Activated CD4-positive, alpha-beta T cell treated with anti-CD3 and anti-CD28 coated beads, Interleukin-2, amount 50 U/mL, for 4 hours (primary cell): ENCODE results near the gene TSC2.
"Not testable (repeated sequence)": the region's sequence is repeated elsewhere in the genome, so short reads cannot be mapped to it uniquely, and the experiment has no call there.

ENCODE experiments used
- DNase-seq, 2 experiments: peaks; one replicate each; pipeline ENCODE4 v3.0.0-alpha.2; 2020

Gene TSC2

DNA sequence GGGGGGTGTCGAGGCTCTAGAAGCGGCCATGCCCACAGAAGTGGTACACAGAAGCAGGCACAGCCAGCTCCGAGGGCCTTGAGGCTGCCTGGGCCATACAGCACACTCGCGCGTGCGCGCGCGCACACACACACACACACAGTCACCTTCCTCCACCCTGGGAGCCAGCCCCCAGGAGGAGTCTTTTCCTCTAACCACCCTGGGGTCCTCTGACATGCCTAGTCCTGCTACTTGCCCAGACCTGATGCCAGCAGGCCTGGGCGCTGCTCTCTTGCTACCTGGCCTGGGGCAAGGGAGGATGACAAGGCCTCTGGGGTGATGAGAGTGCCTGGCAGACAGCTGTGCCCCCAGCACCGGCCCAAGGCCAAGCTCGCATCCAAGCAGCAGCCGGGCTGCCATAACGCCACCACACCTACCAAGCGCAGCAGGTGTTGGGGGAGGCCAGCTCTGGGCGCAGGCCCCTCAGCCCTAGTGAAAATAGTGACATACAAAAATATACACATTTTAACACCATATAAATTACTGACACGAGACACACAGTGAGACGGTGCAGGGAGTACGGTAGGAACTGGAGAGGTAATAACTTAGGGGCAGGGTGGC lies 41.1 kb downstream of the TSC2 start:
- no peak for DNase-seq

DNA sequence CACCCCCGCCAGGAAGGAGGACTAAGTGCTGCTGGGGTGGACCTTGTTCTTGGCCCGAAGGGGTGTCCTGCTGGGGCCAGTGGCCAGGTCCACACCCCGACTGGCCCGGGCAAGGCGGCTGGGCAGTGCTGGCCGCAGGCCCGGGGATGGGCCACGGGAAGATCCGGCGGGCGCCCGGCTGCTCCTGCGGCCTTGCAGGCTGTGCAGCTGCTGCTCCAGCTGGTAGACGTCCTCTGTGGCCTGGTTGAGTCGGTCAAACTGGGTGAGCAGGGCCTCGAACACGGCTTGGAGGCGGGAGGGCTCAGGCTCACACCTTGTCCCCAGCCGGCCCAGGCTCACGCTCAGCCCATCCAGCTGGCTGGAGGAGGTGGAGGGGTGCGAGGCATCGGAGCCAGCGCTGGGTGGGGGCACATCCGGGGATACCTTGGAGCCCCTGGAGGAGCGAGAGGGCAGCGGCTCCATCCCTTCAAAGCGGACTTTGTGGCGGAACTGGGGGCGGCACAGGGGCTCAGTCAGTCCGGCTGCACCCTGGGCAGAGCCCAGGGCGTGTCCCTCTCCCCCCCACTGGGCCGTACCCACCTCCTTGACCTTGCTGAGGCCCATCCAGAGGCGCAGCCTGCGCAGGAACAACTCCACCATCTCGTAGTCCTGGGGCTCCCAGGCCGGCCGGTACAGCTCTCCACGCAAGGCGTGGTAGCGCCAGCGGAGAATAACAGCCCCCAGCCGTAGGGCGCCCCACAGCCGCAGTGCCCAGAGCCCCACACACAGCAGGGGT lies 42.1 kb downstream of the TSC2 start:
- no peak for DNase-seq

DNA sequence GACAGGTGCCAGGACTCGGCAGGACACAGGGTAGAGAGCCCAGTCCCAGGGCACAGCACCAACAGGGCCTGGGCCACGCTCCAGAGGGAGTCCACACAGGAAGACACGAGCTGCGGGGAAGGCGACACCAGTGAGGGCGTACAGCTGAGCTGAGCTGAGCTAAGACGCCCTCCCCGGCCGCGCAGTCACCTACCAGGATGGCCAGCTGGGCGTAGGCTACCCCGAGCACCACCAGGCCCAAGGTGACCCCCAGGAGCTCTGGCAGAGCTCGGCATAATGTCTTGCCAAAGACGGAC lies 42.6 kb downstream of the TSC2 start:
- DNase-seq, result no peak

DNA sequence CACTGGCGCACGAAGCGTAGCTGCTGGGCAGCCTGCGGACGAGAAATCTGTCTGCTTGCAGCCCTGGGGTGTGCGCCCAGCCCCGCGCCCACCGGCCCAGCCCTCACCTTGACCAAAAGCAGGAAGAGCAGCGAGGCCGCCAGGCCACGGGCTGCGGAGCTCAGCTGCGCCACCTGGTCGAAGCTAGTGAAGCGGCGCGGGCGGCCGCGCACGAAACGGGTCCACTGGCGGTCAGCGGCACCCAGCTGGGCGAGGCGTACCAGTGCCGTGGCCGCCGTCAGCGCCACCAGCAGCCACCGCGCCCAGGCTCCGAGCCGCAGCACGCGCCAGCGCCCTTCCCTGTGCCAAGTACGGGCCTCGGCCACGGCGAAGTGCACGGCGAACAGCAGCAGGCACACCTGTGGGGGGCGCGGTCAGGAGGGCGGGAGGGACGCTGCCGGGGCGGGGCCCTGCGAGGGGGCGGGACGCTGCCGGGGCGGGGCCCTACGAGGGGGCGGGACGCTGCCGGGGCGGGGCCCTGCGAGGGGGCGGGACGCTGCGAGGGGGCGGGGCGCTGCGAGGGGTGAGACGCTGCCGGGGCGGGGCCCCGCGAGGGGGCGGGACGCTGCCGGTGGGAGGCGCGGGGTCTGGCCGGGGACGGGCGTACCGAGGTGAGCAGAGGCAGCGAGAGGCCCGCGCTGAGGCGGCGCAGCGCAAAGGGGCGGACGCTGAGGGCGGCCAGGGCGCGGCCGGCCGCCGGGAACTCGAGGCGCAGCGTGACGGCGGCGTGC lies 43.2 kb downstream of the TSC2 start:
- no peak for DNase-seq

DNA sequence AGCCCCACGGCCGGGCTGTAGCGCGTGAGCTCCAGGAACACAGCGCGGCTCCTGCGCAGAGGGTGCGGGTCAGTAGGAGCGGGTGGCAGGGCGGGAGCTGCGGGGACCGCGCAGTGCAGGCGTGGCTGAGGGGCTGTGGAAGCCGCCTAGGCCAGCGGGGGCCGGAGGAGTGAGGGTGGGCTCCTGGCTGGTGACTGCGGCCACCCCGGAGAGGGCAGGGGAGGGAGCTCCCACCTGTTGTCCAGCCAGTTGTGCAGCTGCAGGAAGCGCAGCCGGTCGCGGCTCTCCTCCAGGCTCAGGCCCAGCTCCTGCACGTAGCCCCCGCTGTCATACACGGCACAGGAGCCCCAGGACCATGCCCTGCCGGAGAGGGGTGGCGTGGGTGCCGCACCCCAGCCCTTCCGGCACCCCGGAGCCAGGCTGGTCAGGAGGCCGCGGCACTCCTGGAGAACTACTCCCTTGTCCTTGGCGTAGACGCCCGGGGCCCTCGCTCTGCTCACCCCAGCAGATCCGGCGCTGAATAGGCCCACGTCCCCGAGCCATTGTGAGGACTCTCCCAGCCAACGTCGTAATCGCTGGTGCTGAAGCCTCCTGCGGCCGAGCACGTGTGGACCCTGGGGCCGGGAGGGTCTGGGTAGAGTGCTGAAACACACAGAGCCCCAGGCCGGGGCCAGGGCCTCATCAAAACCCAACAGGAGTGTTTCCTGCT lies 43.9 kb downstream of the TSC2 start:
- no peak for DNase-seq

DNA sequence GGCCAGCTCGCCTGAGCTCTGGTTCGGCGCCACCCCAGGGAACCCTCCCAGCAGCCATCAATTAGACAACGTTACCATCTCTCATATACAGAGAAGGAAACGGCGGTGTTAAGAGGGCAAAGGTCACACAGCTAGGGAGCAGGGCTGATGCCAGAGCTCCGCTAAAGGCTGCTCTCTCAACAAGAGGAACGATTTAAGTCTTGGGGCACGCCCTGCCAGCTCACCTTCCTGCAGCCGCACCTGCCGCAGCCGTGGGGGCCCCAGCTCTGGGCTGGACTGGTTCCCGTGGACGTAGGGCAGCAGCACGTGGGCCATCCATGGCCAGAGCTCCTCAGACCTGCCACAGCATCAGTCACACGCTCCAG lies 44.5 kb downstream of the TSC2 start:
- DNase-seq, result no peak

DNA sequence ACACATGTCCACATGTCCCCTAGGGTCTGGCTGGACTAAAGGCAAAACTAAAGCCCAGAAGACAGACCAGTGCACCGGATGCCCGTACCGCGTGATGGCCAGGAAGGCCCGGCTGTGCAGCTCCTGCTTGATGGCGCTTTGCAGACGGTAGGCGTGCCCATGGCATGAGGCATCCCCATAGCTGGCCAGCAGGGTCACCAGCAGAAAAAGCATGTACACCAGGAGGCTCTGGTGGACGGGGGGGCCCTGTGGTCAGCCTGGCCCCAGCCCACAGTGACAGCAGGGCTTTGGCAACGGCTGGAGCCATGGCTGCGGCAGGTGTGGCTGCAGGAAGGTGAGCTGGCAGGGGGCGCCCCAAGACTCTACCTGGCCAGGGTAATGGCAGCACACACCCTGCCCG lies 45.1 kb downstream of the TSC2 start:
- no peak for DNase-seq

DNA sequence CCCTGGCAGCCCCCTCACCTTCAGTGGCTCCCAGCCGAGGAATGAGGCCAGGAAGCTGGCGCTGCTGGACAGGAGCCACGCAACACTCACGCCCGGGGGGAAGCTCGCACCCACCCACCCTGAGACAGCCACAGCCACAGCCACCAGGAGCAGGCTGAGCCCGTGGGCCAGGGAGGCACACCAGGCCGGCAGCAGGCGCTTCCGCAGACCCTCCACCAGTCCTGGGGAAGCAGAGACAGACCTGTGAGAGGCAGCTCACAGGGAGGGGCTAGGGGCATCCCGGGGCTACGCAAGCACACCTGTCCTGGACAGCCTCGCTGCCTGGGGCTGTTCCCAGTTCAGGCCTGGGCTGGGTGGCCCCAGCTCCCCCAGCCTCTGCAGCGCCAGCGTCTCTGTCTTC lies 46.0 kb downstream of the TSC2 start:
- no peak for DNase-seq

DNA sequence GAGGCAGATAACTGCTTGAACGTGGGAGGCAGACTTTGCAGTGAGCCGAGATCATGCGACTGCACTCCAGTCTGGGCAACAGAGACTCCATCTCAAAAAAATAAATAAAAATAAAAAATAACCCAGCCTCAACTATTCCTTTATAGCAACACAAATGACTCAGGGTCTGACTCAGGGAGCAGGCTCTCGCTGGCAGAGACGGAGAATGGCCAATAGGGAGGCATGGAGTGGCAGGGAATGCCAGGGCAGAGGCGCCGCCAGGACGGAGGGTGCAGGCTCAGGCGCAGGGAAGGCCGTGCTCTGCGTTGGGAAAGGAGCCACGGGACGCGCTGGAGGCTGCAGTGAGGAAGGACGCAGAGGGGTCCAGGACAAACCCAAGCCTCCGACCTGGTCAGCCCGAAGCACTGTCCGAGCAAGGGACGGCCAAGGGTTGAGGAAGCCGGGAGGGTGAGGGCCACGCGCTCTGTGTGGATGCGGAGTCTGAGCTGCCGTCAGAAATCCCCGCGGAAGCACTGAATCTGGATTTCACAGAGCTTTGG lies 47.6 kb downstream of the TSC2 start:
- no peak for DNase-seq

DNA sequence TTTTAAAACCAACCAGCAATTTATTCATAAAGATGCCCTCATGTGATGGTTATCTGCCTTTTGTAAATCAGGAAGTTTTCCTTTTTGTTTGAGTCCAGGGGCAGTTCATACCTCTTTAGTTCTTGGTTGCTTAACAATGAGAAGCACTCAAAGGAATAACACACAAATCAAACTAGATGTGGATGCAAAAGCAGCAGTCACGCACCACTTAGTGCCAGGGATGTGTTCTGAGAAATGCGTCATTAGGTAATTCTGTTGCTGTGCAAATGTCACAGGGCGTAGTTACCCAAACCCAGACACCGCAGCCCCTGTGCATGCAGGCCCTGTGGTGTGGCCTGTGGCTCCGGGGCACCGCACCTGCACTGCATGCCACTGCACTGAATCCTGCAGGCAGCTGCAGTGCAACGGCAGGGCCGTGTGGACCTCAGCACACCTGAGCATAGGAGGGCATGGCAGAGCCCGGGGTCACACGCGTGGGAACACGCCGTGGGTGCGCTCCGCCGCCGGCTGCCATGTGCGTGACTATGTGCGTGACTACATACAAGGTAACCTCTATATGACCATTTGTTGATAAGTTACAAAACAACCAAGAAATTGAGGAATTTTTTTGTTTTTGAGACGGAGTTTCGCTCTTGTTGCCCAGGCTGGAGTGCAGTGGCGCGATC lies 48.3 kb downstream of the TSC2 start:
- DNase-seq, result no peak

DNA sequence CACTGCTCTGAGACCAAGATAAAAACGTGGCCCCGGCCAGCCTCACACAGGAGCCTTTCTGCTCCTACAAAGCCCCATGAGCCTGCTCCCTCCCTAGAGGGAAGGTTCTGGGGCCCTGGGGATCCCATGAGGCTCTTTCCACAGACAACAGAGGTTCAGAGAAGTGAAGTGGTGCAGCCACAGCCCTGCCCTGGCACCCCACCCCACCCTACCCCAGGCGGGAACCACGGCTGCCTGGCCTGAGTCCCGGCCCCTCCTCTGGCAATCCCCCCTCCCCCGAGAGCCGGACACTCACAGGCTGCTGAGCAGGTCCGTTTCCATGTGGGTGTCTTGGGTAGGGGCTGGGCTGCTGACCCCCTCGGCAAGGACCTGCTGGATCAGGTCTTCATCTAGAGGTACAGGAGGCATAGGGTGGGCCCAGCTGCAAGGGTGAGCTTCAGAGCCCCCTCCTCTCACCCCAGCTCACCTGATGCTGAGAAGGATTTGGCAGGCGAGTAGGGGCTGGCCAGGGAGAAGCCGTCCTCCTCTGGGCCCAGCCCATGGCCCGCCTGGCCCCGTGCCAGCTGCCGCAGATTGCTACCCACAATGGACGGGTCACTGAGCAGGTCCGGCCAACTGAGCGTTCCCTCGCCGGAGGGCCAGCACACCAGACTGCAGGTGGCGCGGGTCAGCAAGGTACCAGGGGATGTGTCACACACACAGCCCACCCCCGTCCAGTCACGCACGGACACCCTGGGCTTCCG lies 49.2 kb downstream of the TSC2 start:
- no peak for DNase-seq

DNA sequence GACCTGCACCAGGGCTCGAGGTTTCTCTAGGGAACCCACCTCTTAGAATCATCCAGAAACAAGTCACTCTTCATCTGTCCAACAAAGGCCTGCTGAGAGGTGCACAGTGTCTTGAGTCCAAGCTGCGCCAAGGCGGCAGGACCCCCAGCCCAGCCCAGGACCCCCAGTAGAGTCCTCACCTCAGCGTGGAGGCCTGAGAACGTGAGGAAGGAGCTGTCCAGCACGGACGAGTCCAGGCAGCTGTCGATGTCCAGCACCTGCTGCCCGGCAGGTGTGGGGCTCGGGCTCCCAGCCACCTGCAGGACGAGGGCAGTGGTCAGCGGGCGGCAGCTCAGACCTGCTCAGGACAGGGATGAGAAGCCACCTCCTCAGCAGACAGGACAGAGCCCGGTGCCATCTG lies 49.9 kb downstream of the TSC2 start:
- DNase-seq, result not testable (repeated sequence)

DNA sequence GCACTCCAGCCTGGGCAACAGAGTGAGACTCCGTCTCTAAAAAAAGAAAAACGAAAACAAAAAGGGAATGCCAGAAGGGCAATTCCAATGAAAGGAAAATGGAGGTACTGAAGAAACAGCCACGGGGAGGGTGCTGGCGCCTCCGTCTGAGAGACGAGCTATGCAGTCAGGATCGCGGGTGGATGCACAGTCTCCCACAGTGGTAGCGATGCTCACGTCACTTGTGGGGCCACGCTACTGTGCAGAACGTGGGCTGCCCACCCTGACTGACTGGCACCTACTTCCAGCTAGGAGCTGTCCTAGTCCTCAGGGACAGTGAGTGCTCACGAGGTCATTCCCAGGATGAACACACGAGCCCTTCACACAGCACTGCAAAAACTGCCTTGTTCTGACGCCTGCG lies 53.8 kb downstream of the TSC2 start:
- not testable (repeated sequence) for DNase-seq

DNA sequence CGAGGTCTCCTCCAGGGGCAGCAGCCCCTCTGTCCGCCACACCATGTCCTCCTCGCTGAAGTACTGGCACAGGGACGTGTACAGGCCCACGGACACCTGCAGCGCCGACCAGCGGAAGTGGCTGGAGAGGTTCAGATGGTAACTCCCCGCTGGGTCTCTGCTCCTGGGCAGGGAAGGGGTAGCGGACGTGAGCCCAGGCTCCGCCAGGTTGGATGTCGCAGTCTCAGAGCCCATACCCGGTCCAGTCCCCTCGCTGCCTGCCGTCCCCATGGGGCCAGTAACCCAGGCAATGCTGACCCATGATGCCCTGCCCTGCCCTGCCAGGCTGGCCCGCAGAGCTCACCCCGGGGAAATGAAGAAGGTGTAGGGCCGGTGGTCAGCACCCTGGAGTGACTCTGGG lies 54.7 kb downstream of the TSC2 start:
- DNase-seq, result no peak

DNA sequence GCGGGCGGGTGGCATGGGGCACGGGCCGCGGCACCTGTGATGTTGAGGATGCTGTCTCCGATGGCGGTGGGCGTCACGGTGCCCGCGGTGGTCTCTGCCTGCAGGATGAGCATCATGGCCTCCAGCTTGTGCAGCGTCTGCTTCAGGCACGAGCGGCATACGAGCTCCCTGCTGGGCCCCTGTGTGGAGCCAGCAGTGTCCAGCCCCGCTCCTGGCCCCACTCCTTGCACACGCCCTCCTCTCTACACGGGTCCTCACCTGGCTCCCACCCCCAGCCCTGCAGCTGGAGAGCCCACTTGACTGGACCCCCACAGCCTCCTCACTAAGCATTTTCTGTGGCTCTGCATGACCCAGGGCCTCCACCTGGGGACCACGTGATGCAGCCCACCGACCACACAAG lies 56.7 kb downstream of the TSC2 start:
- DNase-seq, result not testable (repeated sequence)

DNA sequence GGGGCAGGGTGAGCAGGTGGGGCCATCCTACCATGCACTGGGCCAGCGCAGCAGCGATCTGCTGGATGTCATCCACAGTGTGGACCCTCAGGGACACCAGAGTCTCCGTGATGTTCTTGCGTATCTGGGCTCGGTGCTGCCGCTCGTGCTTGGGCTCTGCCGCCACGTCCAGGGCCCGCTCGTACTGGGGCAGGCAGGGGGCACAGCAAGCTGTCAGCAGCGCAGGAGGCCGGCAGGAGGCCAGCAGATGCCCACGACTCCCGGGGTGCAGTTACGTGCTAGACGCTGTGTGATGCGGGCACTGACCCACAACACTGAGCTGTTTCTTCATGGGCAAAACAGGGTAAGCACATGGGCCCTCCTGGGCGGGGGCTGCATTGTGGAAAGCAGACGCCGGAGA lies 57.5 kb downstream of the TSC2 start:
- DNase-seq, result not testable (repeated sequence)

DNA sequence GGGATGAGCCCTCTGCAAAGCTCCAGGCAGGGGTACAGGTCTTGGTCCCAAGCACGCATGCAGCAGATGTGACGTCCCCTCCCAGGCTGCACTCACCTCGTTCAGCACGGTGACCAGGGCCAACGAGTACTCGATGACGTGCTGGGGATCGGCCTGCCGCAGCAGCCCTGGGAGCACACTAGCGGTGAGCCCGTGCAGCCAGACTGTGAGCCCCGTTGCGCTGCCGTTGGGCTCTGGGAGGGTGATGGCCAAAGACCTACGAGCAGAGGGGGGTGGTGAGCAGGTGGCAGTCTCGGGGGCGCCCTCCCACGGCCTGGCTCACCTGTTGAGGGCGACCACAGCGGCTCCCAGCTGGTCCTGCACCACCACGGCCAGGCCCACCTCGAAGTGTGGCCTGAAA lies 58.0 kb downstream of the TSC2 start:
- not testable (repeated sequence) for DNase-seq

DNA sequence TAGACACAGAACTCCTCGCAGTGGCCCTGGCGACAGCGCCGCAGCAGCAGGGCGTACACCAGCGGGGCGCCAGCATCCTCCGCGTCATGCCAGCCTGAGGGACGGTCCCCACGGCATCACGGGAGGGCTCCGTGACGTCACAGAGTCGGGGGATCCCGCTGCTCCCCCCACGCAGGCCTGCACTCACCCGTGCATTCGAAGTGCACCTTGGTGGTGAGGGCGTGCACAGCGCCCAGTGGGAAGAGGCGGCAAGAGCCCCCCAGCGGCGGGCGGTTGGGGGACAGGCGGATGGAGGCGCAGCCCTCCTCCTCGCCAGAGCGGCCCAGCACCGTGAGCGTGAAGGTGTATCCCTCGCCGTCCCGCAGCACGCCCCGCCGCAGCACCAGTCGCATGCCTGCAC lies 58.4 kb downstream of the TSC2 start:
- not testable (repeated sequence) for DNase-seq

DNA sequence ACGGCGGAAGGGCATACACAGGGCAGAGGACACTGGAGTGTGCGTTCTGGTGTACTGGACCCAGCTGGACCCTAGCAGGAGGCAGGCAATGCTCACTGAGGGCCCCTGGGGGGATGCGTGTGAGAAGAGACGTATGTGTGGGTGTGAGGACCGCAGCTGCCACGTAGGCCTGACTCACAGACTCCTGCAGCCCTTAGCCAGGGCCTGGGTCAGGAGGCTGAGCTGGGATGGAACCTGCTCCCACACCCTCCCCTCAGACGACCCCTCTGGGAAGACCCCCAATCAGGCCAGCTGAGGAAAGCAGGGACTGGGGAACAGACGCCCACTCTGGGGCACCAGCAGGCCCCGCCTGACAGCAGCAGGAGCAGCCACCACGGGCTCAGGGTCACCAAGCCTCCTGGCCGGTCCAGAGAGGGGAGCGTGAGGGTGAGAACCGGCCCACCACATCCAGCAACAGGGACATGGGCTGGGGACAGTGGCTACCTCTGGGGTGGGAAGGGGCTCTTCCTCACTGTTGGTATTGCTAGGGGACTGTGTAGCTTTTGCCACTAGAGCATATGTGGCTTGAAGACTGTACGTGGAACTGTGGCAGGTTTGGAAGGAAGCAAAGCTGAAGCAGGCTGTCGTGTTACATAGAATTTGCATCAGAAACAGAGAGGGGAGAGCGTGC lies 59.5 kb downstream of the TSC2 start:
- not testable (repeated sequence) for DNase-seq

DNA sequence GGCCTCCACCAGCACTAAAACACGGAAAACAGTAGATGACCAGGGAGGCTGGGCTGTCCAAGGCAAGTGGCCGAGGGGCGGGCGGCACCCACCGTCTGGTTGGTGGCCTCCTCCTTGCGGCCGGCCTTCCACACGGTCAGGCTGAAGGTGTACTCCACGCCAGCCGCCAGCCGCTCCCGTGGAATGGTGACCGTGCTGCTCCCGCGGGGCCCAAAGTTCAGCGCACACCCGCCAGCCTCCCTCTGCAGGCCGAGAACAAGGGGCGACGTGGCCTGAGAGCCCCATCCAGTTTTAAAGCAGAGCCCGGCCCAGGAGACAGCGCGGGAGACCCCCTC lies 60.0 kb downstream of the TSC2 start:
- not testable (repeated sequence) for DNase-seq

DNA sequence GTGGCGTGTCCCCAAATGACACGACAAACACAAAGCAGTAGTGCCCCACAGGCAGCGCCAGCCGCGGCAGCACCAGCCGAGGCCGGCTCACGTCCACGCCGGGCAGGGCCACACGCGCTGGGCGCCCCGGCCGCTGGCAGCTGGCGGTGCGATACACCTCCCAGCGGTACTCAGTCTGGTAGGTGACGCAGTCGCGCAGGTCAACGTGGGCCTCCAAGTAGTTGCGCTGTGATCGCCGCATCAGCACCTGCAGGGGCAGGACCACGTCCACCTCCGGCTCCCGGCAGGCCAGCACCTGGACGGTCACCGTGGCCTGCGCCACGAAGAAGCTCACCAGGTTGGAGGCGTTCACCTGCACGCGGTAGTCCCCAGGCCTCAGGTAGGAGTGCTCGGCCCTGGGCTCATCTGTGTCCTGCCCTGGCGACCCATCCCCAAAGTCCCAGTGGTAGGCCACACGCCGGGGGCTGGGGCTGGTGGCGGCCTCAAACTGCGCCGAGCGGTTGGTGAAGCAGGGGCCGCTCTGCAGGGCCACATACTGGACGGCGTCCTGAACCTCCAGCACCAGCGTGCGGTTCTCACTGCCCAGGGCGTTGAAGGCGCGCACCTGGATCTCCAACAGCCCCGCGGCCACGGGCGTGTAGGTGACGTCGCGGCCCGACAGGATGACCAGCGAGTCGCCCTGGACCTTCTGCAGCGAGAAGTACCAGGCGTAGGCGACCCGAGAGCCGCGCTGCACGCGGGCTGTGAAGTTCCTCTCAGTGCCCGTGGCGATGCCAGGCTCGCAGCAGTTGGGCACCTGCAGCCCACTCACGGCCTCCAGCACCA lies 60.9 kb downstream of the TSC2 start:
- DNase-seq, result not testable (repeated sequence)
